HG03103 (cell line): ENCODE measurements around the gene TBC1D26.
"Not testable (repeated sequence)": the region's sequence is repeated elsewhere in the genome, so short reads cannot be mapped to it uniquely, and the experiment has no call there.

Experiments used
- ATAC-seq: cut with Tn5 transposase; IDR thresholded peaks from one replicate; pipeline ENCODE4 v1.9.1; 2021; ENCODE audit warnings: low read depth; ENCODE audit not compliant: unreplicated experiment

Gene TBC1D26

DNA sequence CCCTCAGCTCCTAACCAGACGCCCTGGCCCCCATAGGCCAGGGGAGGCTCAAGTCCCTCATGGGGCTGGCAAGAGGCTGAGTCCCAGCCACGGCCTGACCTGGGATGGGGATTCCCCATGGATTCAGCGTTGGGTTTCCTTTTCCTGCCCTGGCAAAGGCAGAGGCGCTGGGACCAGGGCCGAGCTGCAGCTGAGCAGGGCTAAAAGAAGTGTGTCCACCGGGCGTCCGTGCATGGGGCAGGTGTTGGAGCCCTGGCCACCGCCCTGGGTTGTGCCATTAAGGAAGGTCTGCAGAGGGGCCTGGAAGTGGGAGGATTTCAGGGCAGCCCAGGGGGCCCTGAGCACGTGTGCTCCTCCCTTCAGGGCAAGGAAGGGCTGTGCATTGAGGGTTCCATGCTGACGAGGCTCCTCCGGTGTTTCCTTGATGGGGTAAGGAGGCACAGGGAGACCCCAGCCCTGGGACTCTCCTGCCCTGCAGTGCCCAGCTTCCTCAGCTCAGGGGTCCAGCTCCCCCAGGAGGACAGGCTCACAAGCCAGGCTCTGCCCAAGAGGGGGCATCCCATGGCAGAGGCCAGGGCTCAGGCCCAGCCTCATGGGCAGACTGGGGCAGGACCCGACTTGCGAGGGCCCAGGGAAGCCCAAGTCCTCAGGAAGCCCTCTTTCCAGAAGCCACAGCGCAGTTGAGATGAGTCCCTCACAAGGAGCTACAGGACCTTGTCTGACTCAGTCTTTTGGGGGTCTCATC lies 10.1 kb downstream of the TBC1D26 start:
- ATAC-seq, result no peak

DNA sequence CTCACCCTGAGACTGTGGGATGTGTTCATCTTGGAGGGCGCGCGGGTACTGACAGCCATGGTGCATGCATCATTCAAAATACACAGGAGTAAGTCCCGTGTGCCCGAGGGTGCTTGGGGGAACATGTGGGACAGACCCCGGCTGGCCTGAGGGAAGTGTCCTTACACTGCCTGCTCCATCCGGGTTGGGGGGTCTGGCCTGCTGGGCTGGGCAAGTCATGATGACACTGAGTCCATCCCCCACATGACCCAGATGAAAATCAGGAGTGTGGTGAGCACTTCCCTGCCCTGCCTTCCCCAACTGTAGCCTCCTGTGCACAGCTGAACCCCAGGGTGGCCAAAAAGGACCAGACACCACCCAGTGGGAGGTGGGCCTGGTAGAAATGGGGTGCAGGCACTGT lies 10.8 kb downstream of the TBC1D26 start:
- ATAC-seq, result no peak

DNA sequence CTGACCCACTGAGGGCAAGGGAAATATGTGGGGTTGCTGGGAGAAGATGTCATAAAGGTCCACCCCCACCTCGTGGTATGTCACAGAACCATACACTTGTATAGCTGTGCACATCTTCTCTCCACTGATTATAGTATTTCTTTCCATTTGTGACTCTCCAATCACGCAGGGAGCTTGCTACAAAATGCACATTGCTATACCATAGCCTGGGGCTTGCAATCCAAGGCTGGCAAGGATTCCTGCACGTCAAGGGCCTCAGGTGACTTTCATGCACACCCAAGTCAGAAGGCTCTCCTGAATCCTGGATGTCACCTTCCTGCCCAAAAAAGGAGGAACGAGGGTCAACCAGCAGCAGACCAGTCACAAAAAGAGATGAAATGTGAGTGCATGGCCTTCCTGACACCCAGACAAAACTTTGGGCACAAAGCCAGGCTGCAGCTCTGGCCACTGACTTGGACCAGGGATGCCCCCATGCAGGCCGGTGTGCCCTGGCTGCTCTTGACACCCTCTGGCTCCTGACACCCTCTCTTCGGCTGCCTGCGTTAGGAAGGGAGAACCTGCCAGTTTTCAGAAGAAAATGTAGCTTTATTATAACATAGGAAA lies 12.1 kb downstream of the TBC1D26 start:
- no peak for ATAC-seq

DNA sequence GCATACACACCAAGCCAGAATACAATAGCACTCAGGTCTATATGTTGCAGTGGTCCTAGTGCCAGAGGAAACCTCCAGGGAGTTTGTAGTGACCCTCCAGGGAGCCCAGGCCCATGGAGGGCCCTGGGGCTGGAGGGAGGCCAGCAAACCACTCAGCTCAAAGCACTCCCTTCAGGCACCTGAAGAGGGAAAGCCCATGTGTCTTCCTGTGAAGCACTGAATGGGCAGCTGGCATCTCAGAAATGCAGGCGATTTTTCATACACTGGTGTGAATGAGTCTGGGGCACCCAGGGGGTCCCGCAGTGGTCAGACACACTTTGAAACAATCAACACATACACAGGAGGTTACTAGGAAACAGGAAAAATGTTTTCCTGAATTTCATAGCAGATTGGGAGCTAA lies 12.8 kb downstream of the TBC1D26 start:
- ATAC-seq, result no peak

DNA sequence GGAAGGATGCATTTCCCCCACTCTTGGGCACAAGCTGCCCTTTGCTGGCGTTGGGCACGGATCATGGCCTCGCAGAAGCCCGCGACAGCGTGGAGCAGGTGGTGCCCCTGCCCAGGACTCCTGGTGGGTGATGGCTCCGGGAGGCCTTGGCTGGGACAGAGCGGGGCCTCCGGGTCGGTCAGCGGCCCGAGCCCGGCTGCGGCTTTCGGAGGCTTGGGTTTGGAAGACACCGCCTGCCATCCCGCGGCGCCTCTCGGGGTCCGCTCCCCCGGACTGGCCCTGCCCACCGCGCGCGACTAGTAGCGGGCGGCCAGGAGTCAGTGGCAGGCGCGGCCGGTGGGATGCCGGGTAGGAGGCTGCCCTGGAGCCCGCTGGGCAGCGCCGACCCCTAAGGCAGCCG lies 17.3 kb downstream of the TBC1D26 start:
- ATAC-seq, result not testable (repeated sequence)

DNA sequence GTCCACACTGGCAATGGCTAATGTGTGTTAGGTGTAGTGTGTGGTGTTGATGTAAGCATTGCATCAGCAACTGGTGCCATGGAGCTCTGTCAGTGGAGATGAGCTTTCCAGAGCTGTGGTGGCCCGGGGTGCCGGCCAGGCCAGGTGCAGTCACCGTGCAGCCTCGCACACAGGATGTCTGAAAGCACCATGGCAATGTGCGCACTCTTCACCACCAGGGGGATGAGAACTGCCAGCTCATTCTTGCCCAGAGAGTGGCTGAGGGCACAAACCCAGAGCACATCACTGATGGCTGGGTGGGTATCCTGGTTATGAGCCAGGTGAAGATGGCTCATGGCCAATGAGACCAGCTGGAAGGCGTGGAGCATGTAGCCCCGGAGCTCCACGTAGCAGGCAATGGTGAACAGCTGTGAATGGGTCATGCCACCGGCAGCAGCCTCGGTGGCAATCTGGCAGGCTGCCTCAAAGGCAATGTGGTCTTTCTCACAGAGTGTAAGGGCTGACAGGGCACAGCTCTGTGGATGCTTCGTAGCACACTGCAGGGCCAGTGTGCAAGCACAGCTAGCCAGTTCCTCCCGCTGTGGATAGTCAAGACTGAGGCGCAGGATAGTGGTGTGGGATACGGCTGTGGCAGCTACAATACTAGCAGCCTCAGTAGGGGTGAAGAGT lies 36.9 kb downstream of the TBC1D26 start:
- ATAC-seq, result not testable (repeated sequence)

DNA sequence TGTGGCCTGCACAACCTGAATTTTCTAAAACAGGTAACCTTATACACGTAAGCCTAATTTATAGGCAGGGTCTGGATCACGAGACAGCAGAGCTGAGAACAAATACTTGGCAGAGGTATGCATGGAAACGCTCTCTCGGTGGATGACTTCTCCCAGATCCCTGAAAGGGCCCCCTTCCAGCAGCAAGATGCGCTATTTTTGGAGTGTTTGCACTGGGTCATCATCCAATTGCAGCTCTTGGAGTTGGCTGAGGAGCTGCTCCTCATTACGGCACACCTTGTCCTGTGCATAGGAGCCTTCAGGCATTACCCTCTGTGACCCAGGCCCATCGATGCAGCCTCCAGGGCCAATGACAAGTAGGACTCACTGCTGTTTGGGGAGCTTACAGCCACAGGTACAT lies 38.6 kb downstream of the TBC1D26 start:
- not testable (repeated sequence) for ATAC-seq

DNA sequence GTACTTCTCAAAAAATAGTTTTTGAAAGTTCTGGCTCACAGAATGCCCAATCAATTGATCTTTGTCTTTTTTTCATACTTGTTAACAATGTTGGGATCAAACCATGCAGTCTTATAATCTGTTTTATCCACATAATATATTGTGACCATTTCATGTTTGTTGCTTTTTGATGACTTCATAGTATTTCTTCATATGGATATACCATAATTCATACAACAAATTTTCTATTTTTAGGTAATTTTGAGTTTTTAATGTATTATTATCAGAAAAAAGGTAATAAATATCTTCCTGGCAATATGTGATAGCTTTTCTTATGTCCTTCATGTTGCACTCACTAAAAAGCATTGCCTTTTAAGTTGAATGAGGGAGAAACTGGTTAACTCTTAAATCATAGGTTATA lies 44.8 kb downstream of the TBC1D26 start:
- ATAC-seq, result no peak

DNA sequence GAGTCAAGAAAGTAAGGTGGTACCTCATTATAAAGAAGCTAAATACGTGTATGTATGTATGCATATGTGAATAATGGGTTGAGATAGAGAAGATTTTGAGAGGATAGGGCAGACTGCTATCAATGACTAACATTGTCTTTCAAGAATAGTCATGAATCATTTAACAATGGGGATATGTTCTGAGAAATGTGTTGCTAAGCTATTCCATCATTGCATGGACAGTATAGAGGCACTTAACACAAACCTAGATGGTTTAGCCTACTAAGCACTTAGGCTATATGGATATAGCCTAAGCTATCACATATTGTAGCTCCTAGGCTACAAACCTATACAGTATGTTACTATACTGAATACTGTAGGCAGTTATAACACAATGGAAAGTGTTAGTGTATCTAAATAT lies 45.2 kb downstream of the TBC1D26 start:
- no peak for ATAC-seq

DNA sequence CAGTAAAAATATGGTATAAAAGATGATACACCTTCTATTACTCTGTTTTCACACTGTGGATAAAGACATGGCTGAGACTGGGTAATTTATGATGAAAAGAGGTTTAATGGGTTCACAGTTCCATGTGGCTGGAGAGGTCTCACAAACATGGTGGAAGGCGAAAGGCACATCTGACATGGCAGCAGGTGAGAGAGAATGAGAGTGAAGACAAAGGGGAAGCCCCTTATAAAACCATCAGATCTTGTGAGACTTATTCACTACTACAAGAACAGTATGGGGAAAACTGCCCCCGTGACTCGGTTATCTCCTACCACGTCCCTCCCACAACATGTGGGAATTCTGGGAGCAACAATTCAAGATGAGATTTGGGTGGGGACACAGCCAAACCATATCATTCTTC lies 45.6 kb downstream of the TBC1D26 start:
- ATAC-seq, result no peak

DNA sequence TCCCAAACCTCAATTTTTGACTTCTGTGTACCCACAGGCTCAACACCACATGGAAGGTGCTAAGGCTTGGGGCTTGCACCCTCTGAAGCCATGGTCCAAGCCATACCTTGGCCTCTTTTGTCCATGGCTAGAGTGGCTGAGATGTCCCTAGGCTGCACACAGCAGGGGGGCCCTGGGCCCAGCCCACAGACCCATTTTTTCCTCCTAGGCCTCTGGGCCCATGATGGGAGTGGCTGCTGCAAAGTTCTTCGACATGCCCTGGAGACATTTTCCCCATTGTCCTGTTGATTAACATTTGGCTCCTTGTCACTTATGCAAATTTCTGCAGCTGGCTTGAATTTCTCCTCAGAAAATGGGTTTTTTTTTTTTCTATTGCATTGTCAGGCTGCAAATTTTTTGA lies 47.0 kb downstream of the TBC1D26 start:
- no peak for ATAC-seq

DNA sequence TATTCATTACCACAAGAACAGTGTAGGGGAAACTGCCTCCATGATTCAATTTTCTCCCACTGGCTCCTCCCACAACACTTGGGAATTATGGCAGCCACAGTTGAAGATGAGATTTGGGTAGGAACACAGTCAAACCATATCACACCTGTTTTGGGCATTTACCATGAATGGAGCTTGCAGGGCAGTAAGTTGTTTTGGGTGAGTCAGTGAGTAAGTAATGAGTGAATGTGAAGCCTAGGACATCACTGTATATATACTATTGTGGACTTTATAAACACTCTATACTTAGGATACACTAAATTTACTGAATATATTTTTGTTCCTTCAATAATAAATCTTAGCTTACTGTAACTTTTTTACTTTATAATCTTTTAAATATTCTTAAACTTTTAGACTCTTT lies 48.1 kb downstream of the TBC1D26 start:
- no peak for ATAC-seq

DNA sequence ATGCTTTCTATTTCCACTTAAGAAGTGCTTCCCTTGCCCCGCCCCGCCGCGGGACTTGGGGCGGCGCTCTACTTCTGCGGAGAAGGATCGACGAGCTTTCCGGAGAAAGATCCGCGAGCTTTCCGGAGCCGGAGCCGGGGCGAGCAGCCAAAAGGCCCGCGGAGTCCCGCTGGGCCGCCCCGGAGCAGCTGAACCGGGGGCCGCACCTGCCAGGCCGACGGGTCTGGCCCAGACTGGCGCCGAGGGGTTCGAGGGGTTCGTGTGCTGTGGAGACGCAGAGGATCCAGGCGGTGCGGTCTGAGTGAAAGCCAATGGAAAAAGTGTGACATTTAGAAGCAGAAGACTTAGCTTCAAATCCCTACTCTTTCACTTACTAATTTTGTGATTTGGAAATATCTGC lies 50.8 kb downstream of the TBC1D26 start:
- no peak for ATAC-seq

DNA sequence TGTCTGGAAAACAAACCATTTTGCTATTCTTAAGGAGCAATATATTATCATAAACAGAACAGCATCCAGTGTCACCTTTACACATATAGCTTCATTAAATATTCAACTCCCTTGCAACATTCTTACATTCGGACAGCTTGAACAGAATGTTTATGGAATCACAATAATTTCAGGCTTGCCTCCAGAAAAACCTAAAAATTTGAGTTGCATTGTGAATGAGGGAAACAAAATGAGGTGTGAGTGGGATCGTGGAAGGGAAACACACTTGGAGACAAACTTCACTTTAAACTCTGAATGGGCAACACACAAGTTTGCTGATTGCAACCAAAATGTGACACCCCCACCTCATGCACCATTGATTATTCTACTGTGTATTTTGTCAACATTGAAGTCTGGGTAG lies 51.4 kb downstream of the TBC1D26 start:
- no peak for ATAC-seq

DNA sequence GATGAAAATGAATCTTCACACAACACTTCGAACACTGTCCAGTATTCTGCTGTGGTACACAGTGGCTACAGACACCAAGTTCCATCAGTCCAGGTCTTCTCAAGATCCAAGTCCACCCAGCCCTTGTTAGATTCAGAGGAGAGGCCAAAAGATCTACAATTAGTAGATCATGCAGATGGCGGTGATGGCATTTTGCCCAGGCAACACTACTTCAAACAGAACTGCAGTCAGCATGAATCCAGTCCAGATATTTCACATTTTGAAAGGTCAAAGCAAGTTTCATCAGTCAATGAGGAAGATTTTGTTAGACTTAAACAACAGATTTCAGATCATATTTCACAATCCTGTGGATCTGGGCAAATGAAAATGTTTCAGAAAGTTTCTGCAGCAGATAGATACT lies 52.3 kb downstream of the TBC1D26 start:
- ATAC-seq, result not testable (repeated sequence)

DNA sequence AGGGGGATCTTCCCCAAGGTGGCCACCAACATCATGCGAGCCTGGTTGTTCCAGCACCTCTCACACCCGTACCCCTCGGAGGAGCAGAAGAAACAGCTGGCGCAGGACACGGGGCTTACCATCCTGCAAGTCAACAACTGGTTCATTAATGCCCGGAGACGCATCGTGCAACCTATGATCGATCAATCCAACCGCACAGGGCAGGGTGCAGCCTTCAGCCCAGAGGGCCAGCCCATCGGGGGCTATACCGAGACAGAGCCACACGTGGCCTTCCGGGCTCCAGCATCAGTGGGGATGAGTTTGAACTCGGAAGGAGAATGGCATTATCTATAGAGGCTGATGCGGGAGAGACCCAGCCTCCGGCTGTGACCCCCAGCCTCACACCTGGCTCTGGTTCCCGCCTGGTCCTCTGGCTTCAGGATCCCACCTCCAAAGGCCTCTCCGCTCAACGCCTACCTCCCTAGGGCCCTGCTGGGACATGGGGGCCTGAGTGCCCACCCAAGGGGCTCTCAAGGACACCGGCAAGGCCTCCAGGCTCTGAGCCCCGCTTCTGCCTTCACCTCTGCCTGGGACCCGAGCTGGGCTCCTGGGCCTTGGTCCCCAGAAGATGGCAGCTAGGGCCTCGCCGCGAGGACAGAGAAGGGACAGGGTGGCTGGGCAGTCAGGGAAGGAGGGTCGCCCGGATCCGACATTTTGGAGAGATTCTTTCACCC lies 55.4 kb downstream of the TBC1D26 start:
- ATAC-seq, result not testable (repeated sequence)

DNA sequence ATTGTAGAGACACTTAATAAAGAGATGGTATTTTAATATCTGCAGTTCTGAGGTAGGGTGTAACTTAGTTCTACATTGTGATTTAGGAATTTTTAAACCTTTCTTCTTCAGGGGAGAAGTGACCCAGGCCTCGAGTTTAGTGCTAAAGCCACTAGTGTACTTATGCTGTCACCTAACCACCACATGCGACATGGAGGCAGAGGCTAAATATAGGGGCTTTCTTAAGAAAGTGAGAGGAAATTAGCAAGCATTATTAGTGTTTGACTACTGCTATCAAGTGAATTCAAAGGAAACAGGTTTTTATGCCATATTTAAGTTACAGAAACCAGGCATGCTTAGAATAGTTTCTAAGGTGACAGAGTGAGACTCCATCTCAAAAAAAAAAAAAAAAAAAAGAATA lies 56.3 kb downstream of the TBC1D26 start:
- ATAC-seq, result not testable (repeated sequence)
